ENCODE measurements around the gene RELB.

The RELB gene

DNA sequence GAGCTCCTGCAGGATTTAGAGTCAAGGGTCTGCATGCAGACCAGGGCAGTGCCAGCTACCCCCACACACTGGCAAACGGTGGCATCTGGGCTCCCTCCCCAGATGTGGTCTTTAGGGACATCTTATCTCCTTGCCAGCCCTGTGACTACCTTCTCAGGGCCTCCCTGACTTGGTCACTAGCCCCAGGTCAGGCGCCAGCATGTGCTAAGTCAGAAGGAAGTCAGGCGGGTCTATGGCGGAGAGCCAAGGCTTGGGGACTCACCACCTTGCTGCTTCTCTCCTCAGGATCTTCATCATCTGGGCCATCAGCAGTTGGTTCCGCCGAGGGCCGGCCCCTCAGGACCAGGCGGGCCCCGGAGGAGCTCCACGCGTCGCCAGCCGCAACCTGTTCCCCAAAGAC is 28.5 kb upstream of the RELB start:
- H3K36me3 ChIP-seq (ENCODE audit: insufficient read depth, low read length) = peaks cover 72% of the 10 kb centered on the region
- ATAC-seq (ENCODE audit: insufficient read depth, low read depth) = no peak

GRCh38 chr19:44973982-44974735 is 27.1 kb upstream of the RELB start:
- H3K27me3 ChIP-seq (ENCODE audit: insufficient read depth, low read length, poor library complexity) = no peaks in the 10 kb centered on the region
- no peak overlapping the region for H3K4me2 ChIP-seq (ENCODE audit: insufficient read depth, low read length)
- H3K9ac ChIP-seq (ENCODE audit: low read depth, low read length) = no peak overlapping the region
- H3K4me3 ChIP-seq (ENCODE audit: low read depth in 1 of 2, low read length in 2 of 2) = no peak overlapping the region
- H3K36me3 ChIP-seq (ENCODE audit: insufficient read depth, low read length) = peaks cover 71% of the 10 kb centered on the region
- no peak for TF ChIP-seq EZH2 (IDR thresholded peaks at IDR 0.05; ENCODE audit: borderline replicate concordance, low read depth, low read length, severe bottlenecking)
- TF ChIP-seq, protein P1, sequence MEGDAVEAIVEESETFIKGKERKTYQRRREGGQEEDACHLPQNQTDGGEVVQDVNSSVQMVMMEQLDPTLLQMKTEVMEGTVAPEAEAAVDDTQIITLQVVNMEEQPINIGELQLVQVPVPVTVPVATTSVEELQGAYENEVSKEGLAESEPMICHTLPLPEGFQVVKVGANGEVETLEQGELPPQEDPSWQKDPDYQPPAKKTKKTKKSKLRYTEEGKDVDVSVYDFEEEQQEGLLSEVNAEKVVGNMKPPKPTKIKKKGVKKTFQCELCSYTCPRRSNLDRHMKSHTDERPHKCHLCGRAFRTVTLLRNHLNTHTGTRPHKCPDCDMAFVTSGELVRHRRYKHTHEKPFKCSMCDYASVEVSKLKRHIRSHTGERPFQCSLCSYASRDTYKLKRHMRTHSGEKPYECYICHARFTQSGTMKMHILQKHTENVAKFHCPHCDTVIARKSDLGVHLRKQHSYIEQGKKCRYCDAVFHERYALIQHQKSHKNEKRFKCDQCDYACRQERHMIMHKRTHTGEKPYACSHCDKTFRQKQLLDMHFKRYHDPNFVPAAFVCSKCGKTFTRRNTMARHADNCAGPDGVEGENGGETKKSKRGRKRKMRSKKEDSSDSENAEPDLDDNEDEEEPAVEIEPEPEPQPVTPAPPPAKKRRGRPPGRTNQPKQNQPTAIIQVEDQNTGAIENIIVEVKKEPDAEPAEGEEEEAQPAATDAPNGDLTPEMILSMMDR (IDR thresholded peaks at IDR 0.05; ENCODE audit: borderline replicate concordance, extremely low read depth, low read length, poor library complexity, severe bottlenecking) = no peak
- no peaks in the 10 kb centered on the region for H3K9me3 ChIP-seq (ENCODE audit: insufficient read depth, low read length, severe bottlenecking)
- ATAC-seq (ENCODE audit: insufficient read depth, low read depth) = no peak
- no peaks in the 10 kb centered on the region for H3K4me1 ChIP-seq (ENCODE audit: insufficient read depth, low read length)
- DNase-seq = no peak
- peaks cover 9% of the 10 kb centered on the region for H4K20me1 ChIP-seq (ENCODE audit: insufficient read depth, low read length)
- no peak overlapping the region for H2AFZ ChIP-seq (ENCODE audit: low read depth, low read length)
- peaks cover 8% of the 10 kb centered on the region for H3K79me2 ChIP-seq (ENCODE audit: insufficient read depth, low read length)
- H3K27ac ChIP-seq (ENCODE audit: low read length) = no peak overlapping the region

More for the DNA sequence above, 28.5 kb upstream of the RELB start:
- H3K4me1 ChIP-seq (ENCODE audit: insufficient read depth, low read length) = no peaks in the 10 kb centered on the region
- TF ChIP-seq, protein P1 (IDR thresholded peaks at IDR 0.05; ENCODE audit: borderline replicate concordance, extremely low read depth, low read length, poor library complexity, severe bottlenecking) = no peak
- TF ChIP-seq EZH2 (IDR thresholded peaks at IDR 0.05; ENCODE audit: borderline replicate concordance, low read depth, low read length, severe bottlenecking) = no peak
- no peaks in the 10 kb centered on the region for H3K9me3 ChIP-seq (ENCODE audit: insufficient read depth, low read length, severe bottlenecking)
- peaks cover 9% of the 10 kb centered on the region for H3K79me2 ChIP-seq (ENCODE audit: insufficient read depth, low read length)
- no peak for DNase-seq
- no peak overlapping the region for H3K4me2 ChIP-seq (ENCODE audit: insufficient read depth, low read length)
- no peaks in the 10 kb centered on the region for H3K27me3 ChIP-seq (ENCODE audit: insufficient read depth, low read length, poor library complexity)
- no peak overlapping the region for H3K9ac ChIP-seq (ENCODE audit: low read depth, low read length)
- peaks cover 9% of the 10 kb centered on the region for H4K20me1 ChIP-seq (ENCODE audit: insufficient read depth, low read length)
- no peak overlapping the region for H3K4me3 ChIP-seq (ENCODE audit: low read depth in 1 of 2, low read length in 2 of 2)
- H2AFZ ChIP-seq (ENCODE audit: low read depth, low read length) = no peak overlapping the region
- H3K27ac ChIP-seq (ENCODE audit: low read length) = no peak overlapping the region

GRCh38 chr19:44974857-44975256 is 26.4 kb upstream of the RELB start:
- TF ChIP-seq, protein P1 (IDR thresholded peaks at IDR 0.05; ENCODE audit: borderline replicate concordance, extremely low read depth, low read length, poor library complexity, severe bottlenecking) = no peak
- TF ChIP-seq EZH2 (IDR thresholded peaks at IDR 0.05; ENCODE audit: borderline replicate concordance, low read depth, low read length, severe bottlenecking) = no peak
- H3K79me2 ChIP-seq (ENCODE audit: insufficient read depth, low read length) = peaks cover 4% of the 10 kb centered on the region; the same call in 1 of the 2 replicates
- no peak overlapping the region for H3K4me2 ChIP-seq (ENCODE audit: insufficient read depth, low read length)
- no peak overlapping the region for H3K9ac ChIP-seq (ENCODE audit: low read depth, low read length)
- peaks cover 9% of the 10 kb centered on the region for H4K20me1 ChIP-seq (ENCODE audit: insufficient read depth, low read length)
- H3K27ac ChIP-seq (ENCODE audit: low read length) = no peak overlapping the region
- ATAC-seq (ENCODE audit: insufficient read depth, low read depth) = no peak
- DNase-seq = no peak
- H2AFZ ChIP-seq (ENCODE audit: low read depth, low read length) = no peak overlapping the region
- H3K27me3 ChIP-seq (ENCODE audit: insufficient read depth, low read length, poor library complexity) = no peaks in the 10 kb centered on the region
- no peak overlapping the region for H3K4me3 ChIP-seq (ENCODE audit: low read depth in 1 of 2, low read length in 2 of 2)
- no peaks in the 10 kb centered on the region for H3K9me3 ChIP-seq (ENCODE audit: insufficient read depth, low read length, severe bottlenecking)
- H3K36me3 ChIP-seq (ENCODE audit: insufficient read depth, low read length) = peaks cover 73% of the 10 kb centered on the region
- no peaks in the 10 kb centered on the region for H3K4me1 ChIP-seq (ENCODE audit: insufficient read depth, low read length)
